ENCODE results near the gene USP3.

USP3 gene

DNA sequence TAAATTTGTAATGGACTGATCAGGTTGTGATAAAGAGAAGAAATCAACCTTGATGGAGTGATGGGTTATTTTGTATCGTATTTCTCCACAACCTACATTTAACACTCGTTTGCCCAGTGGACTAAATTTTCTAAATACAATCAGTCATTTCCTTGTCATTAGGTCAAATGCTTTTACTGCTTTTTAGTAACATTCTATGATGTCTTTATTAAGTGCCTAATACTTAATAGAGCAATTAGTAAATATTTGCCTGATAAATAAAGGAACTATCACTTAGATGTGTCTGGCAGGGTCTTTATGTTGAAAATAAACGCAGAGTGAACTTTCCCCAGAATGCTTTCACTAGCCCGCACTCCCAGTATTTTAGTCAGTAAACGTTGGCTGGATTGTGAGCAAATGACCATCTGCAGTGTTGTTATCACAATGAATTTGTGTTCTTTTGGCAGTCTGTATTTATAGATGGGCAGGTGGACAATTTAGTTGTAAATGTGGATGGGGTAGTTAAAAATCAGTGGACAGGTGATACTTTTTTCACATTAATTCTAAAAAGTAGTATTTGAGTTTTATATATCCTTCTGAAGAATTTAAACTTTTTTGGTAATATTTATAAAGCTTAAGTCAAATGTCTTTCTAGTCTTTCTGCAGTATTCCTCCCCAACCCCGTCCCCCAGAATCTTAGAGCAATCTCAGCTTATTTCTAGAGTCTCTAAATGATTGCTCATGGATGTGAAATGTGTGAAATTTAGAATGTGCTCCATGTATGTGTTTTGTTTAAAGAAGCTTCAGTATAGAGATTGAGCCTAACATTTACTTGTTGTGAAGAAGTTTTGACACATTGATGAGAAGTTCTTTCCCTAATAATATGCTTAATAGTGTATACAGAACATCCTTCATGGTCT is 4.9 kb downstream of the USP3 start:
- Histone ChIP-seq H3K4me2 (ENCODE audit: insufficient read depth, low read length) (no peak overlapping the region), H4K20me1 (ENCODE audit: insufficient read depth, low read length) (peaks cover 65% of the 10 kb centered on the region), H2AFZ (ENCODE audit: low read depth, low read length) (no peak overlapping the region), H3K9me3 (ENCODE audit: insufficient read depth, low read length, severe bottlenecking) (no peaks in the 10 kb centered on the region), H3K4me1 (ENCODE audit: insufficient read depth, low read length) (peaks cover 34% of the 10 kb centered on the region), H3K27ac (ENCODE audit: low read length) (no peak overlapping the region), H3K27me3 (ENCODE audit: insufficient read depth, low read length, poor library complexity) (no peaks in the 10 kb centered on the region), H3K36me3 (ENCODE audit: insufficient read depth, low read length) (no peaks in the 10 kb centered on the region), H3K4me3 (ENCODE audit: low read depth in 1 of 2, low read length in 2 of 2) (no peak overlapping the region), H3K9ac (ENCODE audit: low read depth, low read length) (no peak overlapping the region), H3K79me2 (ENCODE audit: insufficient read depth, low read length) (peaks cover 96% of the 10 kb centered on the region)
- TF ChIP-seq, protein P1, sequence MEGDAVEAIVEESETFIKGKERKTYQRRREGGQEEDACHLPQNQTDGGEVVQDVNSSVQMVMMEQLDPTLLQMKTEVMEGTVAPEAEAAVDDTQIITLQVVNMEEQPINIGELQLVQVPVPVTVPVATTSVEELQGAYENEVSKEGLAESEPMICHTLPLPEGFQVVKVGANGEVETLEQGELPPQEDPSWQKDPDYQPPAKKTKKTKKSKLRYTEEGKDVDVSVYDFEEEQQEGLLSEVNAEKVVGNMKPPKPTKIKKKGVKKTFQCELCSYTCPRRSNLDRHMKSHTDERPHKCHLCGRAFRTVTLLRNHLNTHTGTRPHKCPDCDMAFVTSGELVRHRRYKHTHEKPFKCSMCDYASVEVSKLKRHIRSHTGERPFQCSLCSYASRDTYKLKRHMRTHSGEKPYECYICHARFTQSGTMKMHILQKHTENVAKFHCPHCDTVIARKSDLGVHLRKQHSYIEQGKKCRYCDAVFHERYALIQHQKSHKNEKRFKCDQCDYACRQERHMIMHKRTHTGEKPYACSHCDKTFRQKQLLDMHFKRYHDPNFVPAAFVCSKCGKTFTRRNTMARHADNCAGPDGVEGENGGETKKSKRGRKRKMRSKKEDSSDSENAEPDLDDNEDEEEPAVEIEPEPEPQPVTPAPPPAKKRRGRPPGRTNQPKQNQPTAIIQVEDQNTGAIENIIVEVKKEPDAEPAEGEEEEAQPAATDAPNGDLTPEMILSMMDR (IDR thresholded peaks at IDR 0.05; ENCODE audit: borderline replicate concordance, extremely low read depth, low read length, poor library complexity, severe bottlenecking), result no peak
- no peak for TF ChIP-seq EZH2 (IDR thresholded peaks at IDR 0.05; ENCODE audit: borderline replicate concordance, low read depth, low read length, severe bottlenecking)
- no peak for ATAC-seq (ENCODE audit: insufficient read depth, low read depth)
- DNase-seq, result no peak

- DNase-seq, result no peak
- Histone ChIP-seq H3K79me2 (ENCODE audit: insufficient read depth, low read length) (peaks cover 98% of the 10 kb centered on the region), H4K20me1 (ENCODE audit: insufficient read depth, low read length) (peaks cover 69% of the 10 kb centered on the region), H3K9ac (ENCODE audit: low read depth, low read length) (no peak overlapping the region), H3K4me2 (ENCODE audit: insufficient read depth, low read length) (0 out of 2 replicates have a peak overlapping the region, but pooled peaks have one; percentile 12), H3K4me3 (ENCODE audit: low read depth in 1 of 2, low read length in 2 of 2) (no peak overlapping the region), H3K36me3 (ENCODE audit: insufficient read depth, low read length) (no peaks in the 10 kb centered on the region), H3K4me1 (ENCODE audit: insufficient read depth, low read length) (peaks cover 34% of the 10 kb centered on the region), H2AFZ (ENCODE audit: low read depth, low read length) (no peak overlapping the region), H3K27me3 (ENCODE audit: insufficient read depth, low read length, poor library complexity) (no peaks in the 10 kb centered on the region), H3K9me3 (ENCODE audit: insufficient read depth, low read length, severe bottlenecking) (no peaks in the 10 kb centered on the region), H3K27ac (ENCODE audit: low read length) (no peak overlapping the region)
- no peak for TF ChIP-seq EZH2 (IDR thresholded peaks at IDR 0.05; ENCODE audit: borderline replicate concordance, low read depth, low read length, severe bottlenecking)
- TF ChIP-seq, protein P1 (IDR thresholded peaks at IDR 0.05; ENCODE audit: borderline replicate concordance, extremely low read depth, low read length, poor library complexity, severe bottlenecking), result no peak
- no peak for ATAC-seq (ENCODE audit: insufficient read depth, low read depth)
Measured at GRCh38 chr15:63509955-63510940, 5.9 kb downstream of the USP3 start.

GRCh38 chr15:63512148-63512547 is 7.8 kb downstream of the USP3 start:
- H2AFZ ChIP-seq (ENCODE audit: low read depth, low read length), result no peak overlapping the region
- H3K27ac ChIP-seq (ENCODE audit: low read length), result no peak overlapping the region
- DNase-seq (no peak), ATAC-seq (ENCODE audit: insufficient read depth, low read depth) (no peak)
- TF ChIP-seq EZH2 (IDR thresholded peaks at IDR 0.05; ENCODE audit: borderline replicate concordance, low read depth, low read length, severe bottlenecking), result no peak
- TF ChIP-seq, protein P1 (IDR thresholded peaks at IDR 0.05; ENCODE audit: borderline replicate concordance, extremely low read depth, low read length, poor library complexity, severe bottlenecking), result no peak
- H3K79me2 ChIP-seq (ENCODE audit: insufficient read depth, low read length), result peaks cover 98% of the 10 kb centered on the region
- no peaks in the 10 kb centered on the region for H3K9me3 ChIP-seq (ENCODE audit: insufficient read depth, low read length, severe bottlenecking)
- no peak overlapping the region for H3K9ac ChIP-seq (ENCODE audit: low read depth, low read length)
- H3K4me3 ChIP-seq (ENCODE audit: low read depth in 1 of 2, low read length in 2 of 2), result no peak overlapping the region
- H3K27me3 ChIP-seq (ENCODE audit: insufficient read depth, low read length, poor library complexity), result no peaks in the 10 kb centered on the region
- H3K36me3 ChIP-seq (ENCODE audit: insufficient read depth, low read length), result no peaks in the 10 kb centered on the region
- H3K4me1 ChIP-seq (ENCODE audit: insufficient read depth, low read length), result peaks cover 21% of the 10 kb centered on the region; the same call in 1 of the 2 replicates
- H4K20me1 ChIP-seq (ENCODE audit: insufficient read depth, low read length), result peaks cover 66% of the 10 kb centered on the region
- H3K4me2 ChIP-seq (ENCODE audit: insufficient read depth, low read length), result no peak overlapping the region

Data from DND-41 (cell line).